ENCODE data around the gene DLG2. TPM values are rescaled to one million over a fixed set of nuclear protein-coding genes. Genes with fewer than 3 reads are reported as not detected.

DLG2 gene
- total RNA-seq, 1 donor from 2014 or later = 5.1 TPM

DNA sequence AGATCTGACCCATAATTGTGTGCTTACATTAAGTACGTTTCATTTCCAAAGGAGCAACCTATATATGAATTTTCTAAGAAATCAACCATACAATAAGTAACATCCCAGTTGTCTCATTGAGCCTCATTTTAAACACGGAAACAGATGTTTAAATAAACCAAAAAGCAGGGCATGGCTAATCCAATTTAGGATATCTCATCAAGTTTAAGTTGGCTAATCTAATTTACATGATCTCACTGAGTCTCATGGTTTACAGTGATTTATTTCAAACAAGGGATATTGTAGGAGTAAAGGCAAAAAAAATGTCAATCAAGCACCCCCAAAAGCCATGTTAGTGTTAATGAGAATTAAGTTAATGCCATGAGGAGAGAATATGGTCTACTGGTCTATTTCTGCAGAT lies 1841.2 kb downstream of the DLG2 start:
- Mint-ChIP-seq H3K27ac (ENCODE audit: unreplicated experiment) (no peak overlapping the region), H3K9me3 (ENCODE audit: unreplicated experiment) (no peaks in the 10 kb centered on the region), H3K4me3 (ENCODE audit: unreplicated experiment) (no peak overlapping the region), H3K36me3 (ENCODE audit: low read depth, unreplicated experiment) (no peaks in the 10 kb centered on the region), H3K4me1 (ENCODE audit: unreplicated experiment) (no peaks in the 10 kb centered on the region), H3K27me3 (ENCODE audit: unreplicated experiment) (peaks cover 1% of the 10 kb centered on the region)
- TF ChIP-seq CTCF (IDR thresholded peaks at IDR 0.05; ENCODE audit: unreplicated experiment) = no peak
- no peak for DNase-seq (ENCODE audit: low spot score)

- TF ChIP-seq CTCF (IDR thresholded peaks at IDR 0.05; ENCODE audit: unreplicated experiment) = no peak
- no peak for DNase-seq (ENCODE audit: low spot score)
- Mint-ChIP-seq H3K27me3 (ENCODE audit: unreplicated experiment) (peaks cover 1% of the 10 kb centered on the region), H3K36me3 (ENCODE audit: low read depth, unreplicated experiment) (no peaks in the 10 kb centered on the region), H3K9me3 (ENCODE audit: unreplicated experiment) (no peaks in the 10 kb centered on the region), H3K27ac (ENCODE audit: unreplicated experiment) (no peak overlapping the region), H3K4me1 (ENCODE audit: unreplicated experiment) (no peaks in the 10 kb centered on the region), H3K4me3 (ENCODE audit: unreplicated experiment) (no peak overlapping the region)
Observed at GRCh38 chr11:83784419-83784818, 1842.7 kb downstream of the DLG2 start.

- Mint-ChIP-seq H3K4me1 (ENCODE audit: unreplicated experiment) (no peaks in the 10 kb centered on the region), H3K4me3 (ENCODE audit: unreplicated experiment) (no peak overlapping the region), H3K27me3 (ENCODE audit: unreplicated experiment) (peaks cover 1% of the 10 kb centered on the region), H3K9me3 (ENCODE audit: unreplicated experiment) (no peaks in the 10 kb centered on the region), H3K27ac (ENCODE audit: unreplicated experiment) (no peak overlapping the region), H3K36me3 (ENCODE audit: low read depth, unreplicated experiment) (no peaks in the 10 kb centered on the region)
- no peak for TF ChIP-seq CTCF (IDR thresholded peaks at IDR 0.05; ENCODE audit: unreplicated experiment)
- no peak for DNase-seq (ENCODE audit: low spot score)
Observed at GRCh38 chr11:83782329-83782728, 1844.8 kb downstream of the DLG2 start.

DNA sequence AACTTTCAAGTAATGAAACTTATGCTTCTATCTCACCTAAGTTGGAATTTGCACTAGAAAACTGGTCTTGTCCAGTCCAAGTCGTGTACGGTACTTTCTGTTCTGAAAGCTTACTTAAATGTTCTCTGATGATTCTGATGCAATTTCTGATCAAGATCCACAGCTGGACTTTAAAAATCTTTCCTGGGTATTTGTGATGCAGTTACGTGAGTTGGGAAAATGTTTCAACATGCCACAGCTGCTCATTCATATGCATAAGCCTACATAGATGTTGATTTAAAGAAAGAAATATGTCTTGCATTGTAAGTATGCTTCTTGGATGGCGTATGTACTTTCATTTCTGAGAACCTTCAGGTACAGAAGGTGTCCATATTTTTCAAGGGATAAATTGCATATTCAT lies 1847.3 kb downstream of the DLG2 start:
- no peak for TF ChIP-seq CTCF (IDR thresholded peaks at IDR 0.05; ENCODE audit: unreplicated experiment)
- Mint-ChIP-seq H3K4me1 (ENCODE audit: unreplicated experiment) (no peaks in the 10 kb centered on the region), H3K27me3 (ENCODE audit: unreplicated experiment) (peaks cover 1% of the 10 kb centered on the region), H3K9me3 (ENCODE audit: unreplicated experiment) (no peaks in the 10 kb centered on the region), H3K36me3 (ENCODE audit: low read depth, unreplicated experiment) (no peaks in the 10 kb centered on the region), H3K27ac (ENCODE audit: unreplicated experiment) (no peak overlapping the region), H3K4me3 (ENCODE audit: unreplicated experiment) (no peak overlapping the region)
- no peak for DNase-seq (ENCODE audit: low spot score)

- TF ChIP-seq CTCF (IDR thresholded peaks at IDR 0.05; ENCODE audit: unreplicated experiment) = no peak
- peaks cover 1% of the 10 kb centered on the region for H3K27me3 Mint-ChIP-seq (ENCODE audit: unreplicated experiment)
- H3K9me3 Mint-ChIP-seq (ENCODE audit: unreplicated experiment) = no peaks in the 10 kb centered on the region
- H3K4me1 Mint-ChIP-seq (ENCODE audit: unreplicated experiment) = no peaks in the 10 kb centered on the region
- H3K27ac Mint-ChIP-seq (ENCODE audit: unreplicated experiment) = no peak overlapping the region
- no peak for DNase-seq (ENCODE audit: low spot score)
- no peak overlapping the region for H3K4me3 Mint-ChIP-seq (ENCODE audit: unreplicated experiment)
- H3K36me3 Mint-ChIP-seq (ENCODE audit: low read depth, unreplicated experiment) = no peaks in the 10 kb centered on the region
Observed at GRCh38 chr11:83778596-83778995, 1848.5 kb downstream of the DLG2 start.
